Endothelial cell of umbilical vein (primary cell): ENCODE results near the gene TMSB10. TPM values are rescaled to one million over a fixed set of nuclear protein-coding genes. Genes with fewer than 3 reads are reported as not detected.

Source experiments
- BruUV-seq: library from RNA; stranded (reverse); fragments of 400-500 nt; replicated peaks from 2 replicates; lab custom pipeline; 2021; lab: Mats Ljungman, UMichigan
- CTCF ChIA-PET: fragments of 300-600, 350-600 bp; sonication (Branson Sonifier 250); formaldehyde crosslinking; loops from one replicate; lab custom pipeline; 2021; ENCODE audit warnings: antibody characterized with exemption, inconsistent platforms; lab: Charles Lee
- POLR2A ChIA-PET: fragments of 300-600, 350-600 bp; sonication (Branson Sonifier 250); formaldehyde crosslinking; loops from one replicate; lab custom pipeline; 2021; ENCODE audit warnings: antibody characterized with exemption, inconsistent platforms; lab: Charles Lee
- DNase-seq: peaks from one replicate; pipeline ENCODE4 v3.0.0-alpha.2; 2011; ENCODE audit warnings: low read depth, low spot score
- FAIRE-seq: peaks from 2 replicates; lab custom pipeline; 2011; peaks lifted over from hg19 to GRCh38; lab: Jason Lieb, UNC
- H2AFZ ChIP-seq: 2 replicates; pipeline ENCODE4 v1.6.0; 2012; ENCODE audit warnings: low read depth, low read length, control low read depth, inconsistent platforms
- H3K27ac ChIP-seq: 2 replicates; pipeline ENCODE4 v1.5.1; 2011; ENCODE audit warnings: low read depth, mild to moderate bottlenecking, control low read depth, low read length, moderate library complexity; ENCODE audit not compliant: insufficient read depth
- H3K27me3 ChIP-seq, 2 experiments: 2 replicates each; pipeline versions ENCODE4 v1.6.0 to v1.6.1; 2011; ENCODE audit warnings: low read length in 2 of 2, mixed read lengths in 1 of 2; ENCODE audit not compliant: control insufficient read depth in 2 of 2, insufficient read depth in 2 of 2
- H3K36me3 ChIP-seq, 2 experiments: 2 replicates in 1 of 2; 3 replicates in 1 of 2; pipeline ENCODE4 v1.5.1; 2011; ENCODE audit warnings: low read length in 2 of 2, mild to moderate bottlenecking in 1 of 2, moderate library complexity in 1 of 2; ENCODE audit not compliant: control insufficient read depth in 2 of 2, insufficient read depth in 2 of 2; ENCODE audit errors: extremely low read depth in 1 of 2
- H3K4me1 ChIP-seq: 3 replicates; pipeline ENCODE4 v1.5.1; 2011; ENCODE audit warnings: mild to moderate bottlenecking, low read length; ENCODE audit not compliant: control insufficient read depth, insufficient read depth; ENCODE audit errors: extremely low read depth
- H3K4me2 ChIP-seq: 2 replicates; pipeline ENCODE4 v1.6.1; 2011; ENCODE audit warnings: low read length, control low read depth, mixed read lengths; ENCODE audit not compliant: insufficient read depth
- H3K4me3 ChIP-seq, 3 experiments: fragments of 200-600 bp in 1 of 3; sonication (generic), shearing (Covaris generic) in 1 of 3; replicated peaks in 1 of 3; 2 replicates each; pipeline ENCODE4 v1.5.1; 2011 to 2016; ENCODE audit warnings: control low read depth in 3 of 3, low read length in 3 of 3, mild to moderate bottlenecking in 2 of 3, inconsistent platforms in 1 of 3, low read depth in 1 of 3, moderate library complexity in 1 of 3; ENCODE audit not compliant: insufficient read depth in 1 of 3
- H3K79me2 ChIP-seq: 2 replicates; pipeline ENCODE4 v1.6.0; 2012; ENCODE audit warnings: low read length, inconsistent platforms; ENCODE audit not compliant: control insufficient read depth, insufficient read depth
- H3K9ac ChIP-seq: replicated peaks from 2 replicates; pipeline ENCODE3; 2011; ENCODE audit warnings: low read length, control low read depth; ENCODE audit not compliant: insufficient read depth; ENCODE audit errors: extremely low read depth
- H3K9me1 ChIP-seq: replicated peaks from 3 replicates; pipeline ENCODE4 v1.6.0; 2011; ENCODE audit warnings: mild to moderate bottlenecking, low read length; ENCODE audit not compliant: control insufficient read depth, insufficient read depth; ENCODE audit errors: extremely low read depth
- H3K9me3 ChIP-seq: replicated peaks from 2 replicates; pipeline ENCODE4 v1.5.1; 2012; ENCODE audit warnings: low read length, inconsistent platforms; ENCODE audit not compliant: control insufficient read depth, insufficient read depth
- H4K20me1 ChIP-seq: replicated peaks from 2 replicates; pipeline ENCODE3; 2011; ENCODE audit warnings: mild to moderate bottlenecking, low read length; ENCODE audit not compliant: control insufficient read depth, insufficient read depth; ENCODE audit errors: extremely low read depth
- EZH2 ChIP-seq: IDR thresholded peaks from 2 replicates; pipeline ENCODE4 v1.6.1; 2012; ENCODE audit warnings: borderline replicate concordance, low read depth, mild to moderate bottlenecking, moderate library complexity, low read length, inconsistent platforms; ENCODE audit not compliant: severe bottlenecking
- FOS ChIP-seq: IDR thresholded peaks from 2 replicates; pipeline ENCODE4 v1.6.1; 2011; ENCODE audit warnings: mild to moderate bottlenecking, low read length, moderate library complexity, borderline replicate concordance; ENCODE audit not compliant: insufficient read depth
- GATA2 ChIP-seq: IDR thresholded peaks from 2 replicates; pipeline ENCODE4 v1.7.0; 2011; ENCODE audit warnings: low read depth, mild to moderate bottlenecking, moderate library complexity, mixed read lengths, low read length; ENCODE audit not compliant: insufficient read length, insufficient read depth
- JUN ChIP-seq: IDR thresholded peaks from 2 replicates; pipeline ENCODE4 v1.6.1; 2011; ENCODE audit warnings: borderline replicate concordance, low read depth; ENCODE audit not compliant: insufficient read length, insufficient read depth
- MYC ChIP-seq: IDR thresholded peaks from one replicate; pipeline ENCODE4 v1.6.1; 2011; ENCODE audit warnings: mild to moderate bottlenecking, low read depth, low read length
- POLR2A ChIP-seq: IDR thresholded peaks from 2 replicates; pipeline ENCODE4 v1.6.1; 2012; ENCODE audit warnings: low read depth, mild to moderate bottlenecking, control low read depth, low read length
- POLR2AphosphoS5 ChIP-seq: IDR thresholded peaks from 2 replicates; pipeline ENCODE4 v1.6.1; 2012; ENCODE audit warnings: low read depth, mild to moderate bottlenecking, control low read depth, low read length, moderate library complexity; ENCODE audit not compliant: insufficient read depth
- dilution Hi-C: fragments of 300-500 bp; cut with MboI; formaldehyde crosslinking; loops from one replicate; pipeline ENCODE4 v1.15.0; 2019; ENCODE audit warnings: low sequenced_read_pairs; ENCODE audit not compliant: extremely low pct_ligation_motif_present
- intact Hi-C: fragments of 100-400 bp; cut with micrococcal nuclease; formaldehyde crosslinking; loops from one replicate; pipeline ENCODE4 v1.10.0; 2022
- polyA plus RNA-seq, 4 experiments: library from polyadenylated mRNA; depleted of rRNA in 3 of 4; stranded (reverse) in 3 of 4; unstranded in 1 of 4; fragments of >200 nt; gene quantifications; 2 replicates each; pipeline versions ENCODE4 v1.2.1 to v1.2.3, GENCODE V29; 2011 to 2012; ENCODE audit warnings: missing spikeins in 1 of 4
- total RNA-seq: library from RNA; stranded (reverse); gene quantifications from 2 replicates; pipeline ENCODE4 v1.2.3, GENCODE V29; 2021
- TF ChIP-seq, protein P1 (sequence below), 2 donors: IDR thresholded peaks; 1 replicate in 1 of 2; 2 replicates in 1 of 2; pipeline ENCODE4 v1.5.1; 2011; ENCODE audit warnings: low read length in 2 of 2, mild to moderate bottlenecking in 2 of 2, moderate library complexity in 2 of 2, control low read depth in 1 of 2, inconsistent platforms in 1 of 2, low read depth in 1 of 2; ENCODE audit not compliant: insufficient read depth in 1 of 2; ENCODE audit errors: extremely low read depth in 1 of 2
- TF ChIP-seq, protein P2 (sequence below): IDR thresholded peaks from 2 replicates; pipeline ENCODE4 v1.6.1; 2011; ENCODE audit not compliant: insufficient read depth, insufficient read length

The TMSB10 gene
- total and polyA plus RNA-seq, 2 donors (not counting 3 experiments of a cell fraction or from before 2014, with no cell fraction given): 2,774 to 4,015 TPM

DNA sequence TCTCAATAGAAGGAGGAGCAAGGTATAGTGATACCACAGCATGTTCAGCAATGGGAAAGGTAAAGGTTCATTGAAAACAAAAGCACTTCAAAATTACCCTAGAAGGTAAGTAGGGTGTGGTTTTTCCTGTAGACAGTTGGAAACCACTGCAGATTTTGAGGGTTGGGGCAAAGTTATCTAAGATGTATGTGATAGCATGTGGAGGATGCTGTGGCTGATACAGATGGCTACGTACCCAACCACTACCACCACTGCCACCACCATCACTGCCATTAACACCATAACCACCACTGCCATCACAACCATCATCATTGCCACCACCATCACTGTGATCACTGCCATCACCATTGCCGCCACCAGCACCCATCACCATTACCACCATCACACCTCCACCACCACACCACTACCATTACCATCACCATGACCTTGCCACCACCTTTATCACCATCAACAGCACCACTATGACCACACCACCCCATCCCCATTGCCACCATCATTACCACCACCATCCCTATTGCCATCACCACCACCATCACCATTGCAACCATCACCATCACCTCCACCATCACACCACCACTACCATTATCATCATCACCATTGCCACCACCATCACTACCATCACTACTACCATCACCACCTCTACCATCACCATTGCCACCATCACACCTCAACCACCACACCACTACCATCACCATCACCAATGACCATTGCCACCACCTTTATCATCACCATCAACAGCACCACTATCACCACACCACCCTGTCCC, 3.7 kb downstream of the TMSB10 start:
- Histone ChIP-seq H3K27ac (no peak overlapping the region), H2AFZ (no peak overlapping the region), H3K9ac (no peak overlapping the region), H4K20me1 (no peaks in the 10 kb centered on the region), H3K4me3 (no peak overlapping the region), H3K4me2 (no peak overlapping the region), H3K27me3 (no peaks in the 10 kb centered on the region), H3K9me1 (no peaks in the 10 kb centered on the region), H3K79me2 (peaks cover 13% of the 10 kb centered on the region), H3K4me1 (peaks cover 7% of the 10 kb centered on the region), H3K36me3 (peaks cover 0 to 2% of the 10 kb centered on the region in 2 experiments), H3K9me3 (no peaks in the 10 kb centered on the region)
- dilution Hi-C loops: no loop called here
- no TSS peak for BruUV-seq
- intact Hi-C loops: loop anchor here (5.0 kb wide), 1 partner anchor 63 kb away; the partner anchor contains the start of gene KCMF1
- ChIA-PET POLR2A (no interaction called here), CTCF (interaction anchor here (2.6 to 5.5 kb wide), 2 partner anchors 10 to 17 kb away, joined by 27 to 61 read pairs; no protein-coding TSS in a partner anchor)
- DNase-seq (no peak), FAIRE-seq (no peak)
- TF ChIP-seq, protein P1, sequence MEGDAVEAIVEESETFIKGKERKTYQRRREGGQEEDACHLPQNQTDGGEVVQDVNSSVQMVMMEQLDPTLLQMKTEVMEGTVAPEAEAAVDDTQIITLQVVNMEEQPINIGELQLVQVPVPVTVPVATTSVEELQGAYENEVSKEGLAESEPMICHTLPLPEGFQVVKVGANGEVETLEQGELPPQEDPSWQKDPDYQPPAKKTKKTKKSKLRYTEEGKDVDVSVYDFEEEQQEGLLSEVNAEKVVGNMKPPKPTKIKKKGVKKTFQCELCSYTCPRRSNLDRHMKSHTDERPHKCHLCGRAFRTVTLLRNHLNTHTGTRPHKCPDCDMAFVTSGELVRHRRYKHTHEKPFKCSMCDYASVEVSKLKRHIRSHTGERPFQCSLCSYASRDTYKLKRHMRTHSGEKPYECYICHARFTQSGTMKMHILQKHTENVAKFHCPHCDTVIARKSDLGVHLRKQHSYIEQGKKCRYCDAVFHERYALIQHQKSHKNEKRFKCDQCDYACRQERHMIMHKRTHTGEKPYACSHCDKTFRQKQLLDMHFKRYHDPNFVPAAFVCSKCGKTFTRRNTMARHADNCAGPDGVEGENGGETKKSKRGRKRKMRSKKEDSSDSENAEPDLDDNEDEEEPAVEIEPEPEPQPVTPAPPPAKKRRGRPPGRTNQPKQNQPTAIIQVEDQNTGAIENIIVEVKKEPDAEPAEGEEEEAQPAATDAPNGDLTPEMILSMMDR (IDR thresholded peaks at IDR 0.05; ENCODE audit: extremely low read depth in 1 of 2, insufficient read depth in 1 of 2, low read depth in 1 of 2, low read length in 2 of 2): no peak
- TF ChIP-seq POLR2A: peak; percentile 58

DNA sequence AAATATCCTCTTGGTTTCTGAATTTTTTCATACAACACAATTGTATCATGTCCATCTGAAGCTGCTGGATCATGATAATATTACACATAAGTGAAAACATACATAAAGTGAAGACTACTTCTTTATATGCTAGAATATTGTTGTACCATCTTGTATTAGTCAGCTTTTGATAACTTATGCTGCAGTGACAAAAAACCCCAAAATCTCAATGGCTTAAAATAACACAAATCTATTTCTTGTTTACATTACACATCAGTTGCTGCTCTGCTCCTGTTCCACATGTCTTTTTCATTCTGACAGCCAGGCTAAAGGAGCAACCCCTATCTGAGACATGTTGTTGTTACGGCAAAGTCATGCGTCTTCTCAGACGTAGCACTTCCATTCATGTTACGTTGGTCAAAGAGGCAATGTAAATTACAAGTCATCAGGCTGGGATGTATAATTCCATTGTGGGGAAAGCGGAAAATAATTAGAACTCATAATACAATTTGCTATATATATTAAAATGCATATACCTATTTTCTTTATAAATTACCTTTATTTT, 5.8 kb downstream of the TMSB10 start:
- Histone ChIP-seq H3K4me1 (peaks cover 3% of the 10 kb centered on the region), H3K4me3 (no peak overlapping the region), H3K27ac (no peak overlapping the region), H3K4me2 (no peak overlapping the region), H3K79me2 (peaks cover 6% of the 10 kb centered on the region), H3K9me1 (no peaks in the 10 kb centered on the region), H3K36me3 (peaks cover 0 to 2% of the 10 kb centered on the region in 2 experiments), H3K27me3 (no peaks in the 10 kb centered on the region), H2AFZ (no peak overlapping the region), H3K9me3 (no peaks in the 10 kb centered on the region), H3K9ac (no peak overlapping the region), H4K20me1 (no peaks in the 10 kb centered on the region)
- no peak for DNase-seq
- CTCF ChIA-PET: no interaction called here
- BruUV-seq: no TSS peak
- dilution Hi-C loops: no loop called here
- TF ChIP-seq GATA2 (no peak), POLR2AphosphoS5 (no peak), POLR2A (no peak), JUN (no peak), FOS (no peak), EZH2 (no peak), MYC (no peak)
- TF ChIP-seq, protein P2, sequence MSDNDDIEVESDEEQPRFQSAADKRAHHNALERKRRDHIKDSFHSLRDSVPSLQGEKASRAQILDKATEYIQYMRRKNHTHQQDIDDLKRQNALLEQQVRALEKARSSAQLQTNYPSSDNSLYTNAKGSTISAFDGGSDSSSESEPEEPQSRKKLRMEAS: no peak
- TF ChIP-seq, protein P1 (IDR thresholded peaks at IDR 0.05; ENCODE audit: extremely low read depth in 1 of 2, insufficient read depth in 1 of 2, low read depth in 1 of 2, low read length in 2 of 2): no peak
- POLR2A ChIA-PET: no interaction called here
- FAIRE-seq: no peak
- intact Hi-C loops: no loop called here
